ENCODE measurements around the gene RBM8A.

DNA sequence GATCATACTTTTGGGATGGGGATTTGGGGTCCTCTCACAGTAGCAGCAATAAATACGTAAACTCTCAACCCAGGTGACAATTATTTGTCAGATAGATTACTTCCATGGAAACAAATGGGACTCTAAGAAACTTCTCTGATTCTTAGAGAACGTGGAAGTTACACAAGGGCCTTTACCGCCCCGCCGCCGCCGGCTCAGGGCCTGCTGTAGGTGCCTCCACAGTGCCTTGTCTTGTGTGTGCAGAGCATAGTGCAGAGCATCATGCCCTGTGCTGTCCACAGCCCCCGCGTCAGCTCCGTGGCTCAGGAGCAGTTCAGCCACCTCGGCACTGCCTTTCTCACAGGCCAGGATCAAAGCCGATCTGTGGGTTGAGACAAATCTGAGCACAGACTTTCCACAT lies 52.6 kb downstream of the RBM8A start:
- TF ChIP-seq NRF1 (IDR thresholded peaks at IDR 0.05; ENCODE audit: low read depth, low read length), result no peak
- no peak for TF ChIP-seq EZH2phosphoT487 (IDR thresholded peaks at IDR 0.05; ENCODE audit: borderline replicate concordance, low read depth)
- TF ChIP-seq, protein P1, sequence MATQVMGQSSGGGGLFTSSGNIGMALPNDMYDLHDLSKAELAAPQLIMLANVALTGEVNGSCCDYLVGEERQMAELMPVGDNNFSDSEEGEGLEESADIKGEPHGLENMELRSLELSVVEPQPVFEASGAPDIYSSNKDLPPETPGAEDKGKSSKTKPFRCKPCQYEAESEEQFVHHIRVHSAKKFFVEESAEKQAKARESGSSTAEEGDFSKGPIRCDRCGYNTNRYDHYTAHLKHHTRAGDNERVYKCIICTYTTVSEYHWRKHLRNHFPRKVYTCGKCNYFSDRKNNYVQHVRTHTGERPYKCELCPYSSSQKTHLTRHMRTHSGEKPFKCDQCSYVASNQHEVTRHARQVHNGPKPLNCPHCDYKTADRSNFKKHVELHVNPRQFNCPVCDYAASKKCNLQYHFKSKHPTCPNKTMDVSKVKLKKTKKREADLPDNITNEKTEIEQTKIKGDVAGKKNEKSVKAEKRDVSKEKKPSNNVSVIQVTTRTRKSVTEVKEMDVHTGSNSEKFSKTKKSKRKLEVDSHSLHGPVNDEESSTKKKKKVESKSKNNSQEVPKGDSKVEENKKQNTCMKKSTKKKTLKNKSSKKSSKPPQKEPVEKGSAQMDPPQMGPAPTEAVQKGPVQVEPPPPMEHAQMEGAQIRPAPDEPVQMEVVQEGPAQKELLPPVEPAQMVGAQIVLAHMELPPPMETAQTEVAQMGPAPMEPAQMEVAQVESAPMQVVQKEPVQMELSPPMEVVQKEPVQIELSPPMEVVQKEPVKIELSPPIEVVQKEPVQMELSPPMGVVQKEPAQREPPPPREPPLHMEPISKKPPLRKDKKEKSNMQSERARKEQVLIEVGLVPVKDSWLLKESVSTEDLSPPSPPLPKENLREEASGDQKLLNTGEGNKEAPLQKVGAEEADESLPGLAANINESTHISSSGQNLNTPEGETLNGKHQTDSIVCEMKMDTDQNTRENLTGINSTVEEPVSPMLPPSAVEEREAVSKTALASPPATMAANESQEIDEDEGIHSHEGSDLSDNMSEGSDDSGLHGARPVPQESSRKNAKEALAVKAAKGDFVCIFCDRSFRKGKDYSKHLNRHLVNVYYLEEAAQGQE (IDR thresholded peaks at IDR 0.05; ENCODE audit: low read depth, low read length), result no peak
- TF ChIP-seq, protein P2, sequence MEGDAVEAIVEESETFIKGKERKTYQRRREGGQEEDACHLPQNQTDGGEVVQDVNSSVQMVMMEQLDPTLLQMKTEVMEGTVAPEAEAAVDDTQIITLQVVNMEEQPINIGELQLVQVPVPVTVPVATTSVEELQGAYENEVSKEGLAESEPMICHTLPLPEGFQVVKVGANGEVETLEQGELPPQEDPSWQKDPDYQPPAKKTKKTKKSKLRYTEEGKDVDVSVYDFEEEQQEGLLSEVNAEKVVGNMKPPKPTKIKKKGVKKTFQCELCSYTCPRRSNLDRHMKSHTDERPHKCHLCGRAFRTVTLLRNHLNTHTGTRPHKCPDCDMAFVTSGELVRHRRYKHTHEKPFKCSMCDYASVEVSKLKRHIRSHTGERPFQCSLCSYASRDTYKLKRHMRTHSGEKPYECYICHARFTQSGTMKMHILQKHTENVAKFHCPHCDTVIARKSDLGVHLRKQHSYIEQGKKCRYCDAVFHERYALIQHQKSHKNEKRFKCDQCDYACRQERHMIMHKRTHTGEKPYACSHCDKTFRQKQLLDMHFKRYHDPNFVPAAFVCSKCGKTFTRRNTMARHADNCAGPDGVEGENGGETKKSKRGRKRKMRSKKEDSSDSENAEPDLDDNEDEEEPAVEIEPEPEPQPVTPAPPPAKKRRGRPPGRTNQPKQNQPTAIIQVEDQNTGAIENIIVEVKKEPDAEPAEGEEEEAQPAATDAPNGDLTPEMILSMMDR (IDR thresholded peaks at IDR 0.05), result no peak

All from SK-N-SH (cell line).